Natural killer cell (primary cell): ENCODE measurements around the gene CES2. TPM values are rescaled to one million over a fixed set of nuclear protein-coding genes. Genes with fewer than 3 reads are reported as not detected.
"Not testable (repeated sequence)": the region's sequence is repeated elsewhere in the genome, so short reads cannot be mapped to it uniquely, and the experiment has no call there.

Experiments
- ATAC-seq, 3 donors: fragments of 150-1000 bp in 2 of 3; fragments of 200-7000 bp in 1 of 3; cut with Tn5 transposase; 1 replicate in 1 of 3; 2 replicates in 2 of 3; pipeline ENCODE4 v1.10.0; 2021; ENCODE audit warnings: mild to moderate bottlenecking in 2 of 3, moderate library complexity in 2 of 3
- DNase-seq, 2 donors: peaks; one replicate each; pipeline versions ENCODE4 v3.0.0 to v3.0.0-alpha.2; 2013 to 2021; ENCODE audit warnings: mixed read lengths in 1 of 2
- H3K27ac ChIP-seq: one replicate; pipeline ENCODE4 v1.5.1; 2013; ENCODE audit warnings: mild to moderate bottlenecking, low read length
- H3K27me3 ChIP-seq: one replicate; pipeline ENCODE4 v1.6.1; 2013; ENCODE audit warnings: low read length; ENCODE audit not compliant: control insufficient read depth, insufficient read depth
- H3K36me3 ChIP-seq: one replicate; pipeline ENCODE4 v1.6.1; 2013; ENCODE audit warnings: low read length; ENCODE audit not compliant: control insufficient read depth, insufficient read depth
- H3K4me1 ChIP-seq: one replicate; pipeline ENCODE4 v1.6.1; 2013; ENCODE audit warnings: low read length; ENCODE audit not compliant: control insufficient read depth, insufficient read depth
- H3K4me3 ChIP-seq: one replicate; pipeline ENCODE4 v1.5.1; 2013; ENCODE audit warnings: low read length
- H3K9me3 ChIP-seq: one replicate; pipeline ENCODE4 v1.6.1; 2013; ENCODE audit warnings: low read length; ENCODE audit not compliant: control insufficient read depth, insufficient read depth
- H3K27ac Mint-ChIP-seq, 2 donors: one replicate each; pipeline ENCODE4 v1.8.0; 2022; ENCODE audit warnings: mild to moderate bottlenecking in 2 of 2, mixed read lengths in 2 of 2, moderate library complexity in 1 of 2
- H3K27me3 Mint-ChIP-seq, 2 donors: one replicate each; pipeline ENCODE4 v1.8.0; 2022; ENCODE audit warnings: low read depth in 2 of 2, mixed read lengths in 2 of 2
- H3K36me3 Mint-ChIP-seq: one replicate; pipeline ENCODE4 v1.8.0; 2022; ENCODE audit warnings: mixed read lengths
- H3K4me1 Mint-ChIP-seq, 2 donors: one replicate each; pipeline ENCODE4 v1.8.0; 2022; ENCODE audit warnings: mixed read lengths in 2 of 2
- H3K4me3 Mint-ChIP-seq: one replicate; pipeline ENCODE4 v1.8.0; 2022; ENCODE audit warnings: mild to moderate bottlenecking, moderate library complexity, mixed read lengths
- H3K9me3 Mint-ChIP-seq, 2 donors: one replicate each; pipeline ENCODE4 v1.8.0; 2022; ENCODE audit warnings: mixed read lengths in 2 of 2
- WGBS: methylation state at CpG from one replicate; pipeline ENCODE4 v1.1.7; 2013; ENCODE audit warnings: missing lambda C conversion rate; ENCODE audit not compliant: insufficient coverage; 5-methylcytosine and 5-hydroxymethylcytosine counted together
- intact Hi-C: fragments of 100-400 bp; cut with micrococcal nuclease; formaldehyde crosslinking; loops from one replicate; pipeline ENCODE4 v1.14.2; 2022
- total RNA-seq, 4 donors: library from RNA; stranded (reverse); fragments of 120-200 nt in 1 of 4; gene quantifications; one replicate each; pipeline versions ENCODE4 v1.2.3 to v1.2.4, GENCODE V29; 2013 to 2022
- TF ChIP-seq, protein P1 (sequence below): fragments of 200-600 bp; IDR thresholded peaks from one replicate; pipeline ENCODE4 v1.8.0; 2022; ENCODE audit warnings: antibody characterized with exemption

Gene CES2
- total RNA-seq, 3 donors from 2014 or later (not counting 1 experiment from before 2014, with no cell fraction given), result 26.9 to 33.6 (median 33.1) TPM

DNA sequence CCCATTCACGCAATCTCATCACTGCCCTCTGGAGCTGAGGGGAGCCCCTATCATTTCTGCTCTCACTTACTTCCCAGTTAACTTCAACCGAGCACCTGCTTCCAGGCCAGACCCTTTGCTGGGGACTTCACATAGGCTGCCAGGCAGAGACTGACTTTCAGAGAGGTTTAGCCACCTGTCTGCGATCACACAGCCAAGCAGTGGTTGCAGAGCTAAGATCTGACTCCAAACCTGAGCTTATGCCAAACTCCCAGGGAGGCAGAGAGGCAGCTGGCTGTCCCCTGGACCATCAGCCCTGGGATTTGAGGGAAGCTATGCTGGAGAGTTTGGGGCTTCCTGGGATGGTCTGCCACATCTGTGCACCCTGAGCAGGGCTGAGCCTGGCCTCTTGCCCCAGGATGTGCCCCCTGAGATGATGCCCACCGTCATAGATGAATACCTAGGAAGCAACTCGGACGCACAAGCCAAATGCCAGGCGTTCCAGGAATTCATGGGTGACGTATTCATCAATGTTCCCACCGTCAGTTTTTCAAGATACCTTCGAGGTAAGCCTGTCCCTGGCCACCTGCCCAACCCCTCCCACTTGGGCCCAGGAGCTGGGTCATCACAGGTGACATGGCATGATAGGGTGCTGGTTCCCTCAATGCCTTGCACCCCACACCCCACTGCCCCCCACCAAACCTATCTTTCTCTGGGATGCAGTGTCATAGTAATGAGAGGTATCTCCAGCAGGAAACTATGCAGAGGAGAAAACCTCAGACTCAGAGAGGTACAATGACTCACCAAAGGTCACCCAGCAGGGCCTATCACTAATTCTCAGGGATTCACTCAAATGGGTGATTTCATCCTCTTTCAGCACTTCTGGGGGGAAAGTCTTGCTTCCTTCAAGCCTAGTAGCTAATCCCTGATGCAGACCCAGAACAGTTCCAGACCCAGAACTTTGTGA, 35.7 kb downstream of the CES2 start:
- Histone ChIP-seq H3K4me3 (no peak overlapping the region), H3K27ac (no peak overlapping the region), H3K9me3 (no peaks in the 10 kb centered on the region), H3K4me1 (no peaks in the 10 kb centered on the region), H3K27me3 (no peaks in the 10 kb centered on the region), H3K36me3 (no peaks in the 10 kb centered on the region)
- H3K27me3 Mint-ChIP-seq, result no peaks in the 10 kb centered on the region
- no peaks in the 10 kb centered on the region for H3K36me3 Mint-ChIP-seq
- 84% methylated on average over 10 of the region's 10 CpGs for WGBS
- DNase-seq, result no peak
- TF ChIP-seq, protein P1, sequence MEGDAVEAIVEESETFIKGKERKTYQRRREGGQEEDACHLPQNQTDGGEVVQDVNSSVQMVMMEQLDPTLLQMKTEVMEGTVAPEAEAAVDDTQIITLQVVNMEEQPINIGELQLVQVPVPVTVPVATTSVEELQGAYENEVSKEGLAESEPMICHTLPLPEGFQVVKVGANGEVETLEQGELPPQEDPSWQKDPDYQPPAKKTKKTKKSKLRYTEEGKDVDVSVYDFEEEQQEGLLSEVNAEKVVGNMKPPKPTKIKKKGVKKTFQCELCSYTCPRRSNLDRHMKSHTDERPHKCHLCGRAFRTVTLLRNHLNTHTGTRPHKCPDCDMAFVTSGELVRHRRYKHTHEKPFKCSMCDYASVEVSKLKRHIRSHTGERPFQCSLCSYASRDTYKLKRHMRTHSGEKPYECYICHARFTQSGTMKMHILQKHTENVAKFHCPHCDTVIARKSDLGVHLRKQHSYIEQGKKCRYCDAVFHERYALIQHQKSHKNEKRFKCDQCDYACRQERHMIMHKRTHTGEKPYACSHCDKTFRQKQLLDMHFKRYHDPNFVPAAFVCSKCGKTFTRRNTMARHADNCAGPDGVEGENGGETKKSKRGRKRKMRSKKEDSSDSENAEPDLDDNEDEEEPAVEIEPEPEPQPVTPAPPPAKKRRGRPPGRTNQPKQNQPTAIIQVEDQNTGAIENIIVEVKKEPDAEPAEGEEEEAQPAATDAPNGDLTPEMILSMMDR, result no peak
- ATAC-seq, result no peak
- H3K27ac Mint-ChIP-seq, result no peak overlapping the region
- H3K4me1 Mint-ChIP-seq, result no peaks in the 10 kb centered on the region
- intact Hi-C loops, result no loop called here
- no peaks in the 10 kb centered on the region for H3K9me3 Mint-ChIP-seq
- H3K4me3 Mint-ChIP-seq, result no peak overlapping the region

DNA sequence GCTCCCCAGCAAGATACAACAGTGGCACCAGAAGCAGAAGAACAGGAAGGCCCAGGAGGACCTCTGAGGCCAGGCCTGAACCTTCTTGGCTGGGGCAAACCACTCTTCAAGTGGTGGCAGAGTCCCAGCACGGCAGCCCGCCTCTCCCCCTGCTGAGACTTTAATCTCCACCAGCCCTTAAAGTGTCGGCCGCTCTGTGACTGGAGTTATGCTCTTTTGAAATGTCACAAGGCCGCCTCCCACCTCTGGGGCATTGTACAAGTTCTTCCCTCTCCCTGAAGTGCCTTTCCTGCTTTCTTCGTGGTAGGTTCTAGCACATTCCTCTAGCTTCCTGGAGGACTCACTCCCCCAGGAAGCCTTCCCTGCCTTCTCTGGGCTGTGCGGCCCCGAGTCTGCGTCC, 37.7 kb downstream of the CES2 start:
- Histone ChIP-seq H3K27me3 (no peaks in the 10 kb centered on the region), H3K4me3 (no peak overlapping the region), H3K4me1 (no peaks in the 10 kb centered on the region), H3K9me3 (no peaks in the 10 kb centered on the region), H3K27ac (no peak overlapping the region), H3K36me3 (no peaks in the 10 kb centered on the region)
- 92% methylated on average over 9 of the region's 9 CpGs for whole genome bisulfite sequencing
- no peak overlapping the region for H3K4me3 Mint-ChIP-seq
- no peak overlapping the region for H3K27ac Mint-ChIP-seq
- no peaks in the 10 kb centered on the region for H3K27me3 Mint-ChIP-seq
- TF ChIP-seq, protein P1, result no peak
- no peaks in the 10 kb centered on the region for H3K36me3 Mint-ChIP-seq
- ATAC-seq, result no peak
- intact Hi-C loops, result no loop called here
- no peaks in the 10 kb centered on the region for H3K9me3 Mint-ChIP-seq
- no peak for DNase-seq
- no peaks in the 10 kb centered on the region for H3K4me1 Mint-ChIP-seq

DNA sequence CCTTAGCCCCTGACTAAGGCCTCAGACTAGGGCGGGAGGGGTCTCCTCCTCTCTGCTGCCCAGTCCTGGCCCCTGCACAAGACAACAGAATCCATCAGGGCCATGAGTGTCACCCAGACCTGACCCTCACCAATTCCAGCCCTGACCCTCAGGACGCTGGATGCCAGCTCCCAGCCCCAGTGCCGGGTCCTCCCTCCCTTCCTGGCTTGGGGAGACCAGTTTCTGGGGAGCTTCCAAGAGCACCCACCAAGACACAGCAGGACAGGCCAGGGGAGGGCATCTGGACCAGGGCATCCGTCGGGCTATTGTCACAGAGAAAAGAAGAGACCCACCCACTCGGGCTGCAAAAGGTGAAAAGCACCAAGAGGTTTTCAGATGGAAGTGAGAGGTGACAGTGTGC, 38.4 kb downstream of the CES2 start:
- intact Hi-C loops, result no loop called here
- H3K27ac Mint-ChIP-seq, result no peak overlapping the region
- H3K9me3 Mint-ChIP-seq, result no peaks in the 10 kb centered on the region
- no peak overlapping the region for H3K4me3 Mint-ChIP-seq
- TF ChIP-seq, protein P1, result no peak
- 88% methylated on average over 6 of the region's 6 CpGs for WGBS
- no peaks in the 10 kb centered on the region for H3K36me3 Mint-ChIP-seq
- no peak overlapping the region for H3K4me3 ChIP-seq
- no peaks in the 10 kb centered on the region for H3K9me3 ChIP-seq
- no peaks in the 10 kb centered on the region for H3K27me3 ChIP-seq
- no peaks in the 10 kb centered on the region for H3K4me1 ChIP-seq
- H3K36me3 ChIP-seq, result no peaks in the 10 kb centered on the region
- ATAC-seq, result no peak
- H3K4me1 Mint-ChIP-seq, result no peaks in the 10 kb centered on the region
- no peak overlapping the region for H3K27ac ChIP-seq
- no peaks in the 10 kb centered on the region for H3K27me3 Mint-ChIP-seq
- no peak for DNase-seq

DNA sequence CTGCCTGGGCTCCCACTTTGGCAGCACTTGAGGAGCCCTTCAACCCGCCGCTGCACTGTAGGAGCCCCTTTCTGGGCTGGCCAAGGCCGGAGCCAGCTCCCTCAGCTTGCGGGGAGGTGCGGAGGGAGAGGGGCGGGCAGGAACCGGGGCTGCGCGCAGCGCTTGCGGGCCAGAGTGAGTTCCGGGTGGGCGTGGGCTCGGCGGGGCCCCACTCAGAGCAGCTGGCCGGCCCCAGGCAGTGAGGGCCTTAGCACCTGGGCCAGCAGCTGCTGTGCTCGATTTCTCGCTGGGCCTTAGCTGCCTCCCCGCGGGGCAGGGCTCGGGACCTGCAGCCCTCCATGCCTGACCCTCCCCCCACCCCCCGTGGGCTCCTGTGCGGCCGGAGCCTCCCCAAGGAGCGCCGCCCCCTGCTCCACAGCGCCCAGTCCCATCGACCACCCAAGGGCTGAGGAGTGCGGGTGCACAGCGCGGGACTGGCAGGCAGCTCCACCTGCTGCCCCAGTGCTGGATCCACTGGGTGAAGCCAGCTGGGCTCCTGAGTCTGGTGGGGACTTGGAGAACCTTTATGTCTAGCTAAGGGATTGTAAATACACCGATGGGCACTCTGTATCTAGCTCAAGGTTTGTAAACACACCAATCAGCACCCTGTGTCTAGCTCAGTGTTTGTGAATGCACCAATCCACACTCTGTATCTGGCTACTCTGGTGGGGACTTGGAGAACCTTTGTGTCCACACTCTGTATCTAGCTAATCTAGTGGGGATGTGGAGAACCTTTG, 39.0 kb downstream of the CES2 start:
- WGBS, result 94% methylated on average over 32 of the region's 32 CpGs
- H3K4me3 ChIP-seq, DNase-seq, H3K4me3 Mint-ChIP-seq, ATAC-seq, H3K27me3 ChIP-seq, intact Hi-C loops, H3K36me3 ChIP-seq, H3K4me1 Mint-ChIP-seq, H3K27me3 Mint-ChIP-seq, H3K4me1 ChIP-seq, H3K27ac ChIP-seq, H3K9me3 ChIP-seq, H3K27ac Mint-ChIP-seq, H3K9me3 Mint-ChIP-seq, H3K36me3 Mint-ChIP-seq: not testable (repeated sequence)

DNA sequence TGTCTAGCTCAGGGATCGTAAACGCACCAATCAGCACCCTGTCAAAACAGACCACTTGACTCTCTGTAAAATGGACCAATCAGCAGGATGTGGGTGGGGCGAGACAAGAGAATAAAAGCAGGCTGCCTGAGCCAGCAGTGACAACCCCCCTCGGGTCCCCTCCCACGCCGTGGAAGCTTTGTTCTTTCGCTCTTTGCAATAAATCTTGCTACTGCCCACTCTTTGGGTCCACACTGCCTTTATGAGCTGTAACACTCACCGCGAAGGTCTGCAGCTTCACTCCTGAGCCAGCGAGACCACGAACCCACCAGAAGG, 39.6 kb downstream of the CES2 start:
- H3K27me3 Mint-ChIP-seq, H3K27ac Mint-ChIP-seq, ATAC-seq, H3K36me3 ChIP-seq, H3K9me3 ChIP-seq, H3K4me3 ChIP-seq, H3K9me3 Mint-ChIP-seq, H3K27me3 ChIP-seq, intact Hi-C loops, H3K4me1 ChIP-seq, H3K36me3 Mint-ChIP-seq, H3K4me1 Mint-ChIP-seq, H3K27ac ChIP-seq: not testable (repeated sequence)
- peak in 1 of 2 donors; percentile 56 for DNase-seq
- 38% methylated on average over 11 of the region's 11 CpGs for WGBS
- peak overlapping the region; percentile 31 for H3K4me3 Mint-ChIP-seq
